Loucy (cell line): ENCODE measurements around the gene BABAM2.

Source experiments
- CTCF ChIP-seq: fragments of 200-600 bp; sonication (generic); conservative IDR thresholded peaks from 2 replicates; pipeline ENCODE4 v1.5.1; 2014; ENCODE audit warnings: mild to moderate bottlenecking, antibody characterized with exemption, low read length
- EZH2phosphoT487 ChIP-seq: fragments of 200-600 bp; IDR thresholded peaks from 2 replicates; pipeline ENCODE4 v1.6.1; 2018; ENCODE audit warnings: antibody characterized with exemption, mild to moderate bottlenecking, moderate library complexity, borderline replicate concordance

GRCh38 chr2:28352104-28352503, 461.6 kb downstream of the BABAM2 start:
- TF ChIP-seq CTCF (no peak), EZH2phosphoT487 (no peak)
